Epidermal melanocyte (primary cell): Measurements from ENCODE around the gene NDST1.
A peak's percentile ranks its signal among the peaks of the same experiment; 100 is the strongest.

Source experiments
- DNase-seq: peaks from one replicate; pipeline ENCODE4 v3.0.0; 2011; ENCODE audit warnings: low spot score; ENCODE audit not compliant: insufficient read length

The NDST1 gene

DNA sequence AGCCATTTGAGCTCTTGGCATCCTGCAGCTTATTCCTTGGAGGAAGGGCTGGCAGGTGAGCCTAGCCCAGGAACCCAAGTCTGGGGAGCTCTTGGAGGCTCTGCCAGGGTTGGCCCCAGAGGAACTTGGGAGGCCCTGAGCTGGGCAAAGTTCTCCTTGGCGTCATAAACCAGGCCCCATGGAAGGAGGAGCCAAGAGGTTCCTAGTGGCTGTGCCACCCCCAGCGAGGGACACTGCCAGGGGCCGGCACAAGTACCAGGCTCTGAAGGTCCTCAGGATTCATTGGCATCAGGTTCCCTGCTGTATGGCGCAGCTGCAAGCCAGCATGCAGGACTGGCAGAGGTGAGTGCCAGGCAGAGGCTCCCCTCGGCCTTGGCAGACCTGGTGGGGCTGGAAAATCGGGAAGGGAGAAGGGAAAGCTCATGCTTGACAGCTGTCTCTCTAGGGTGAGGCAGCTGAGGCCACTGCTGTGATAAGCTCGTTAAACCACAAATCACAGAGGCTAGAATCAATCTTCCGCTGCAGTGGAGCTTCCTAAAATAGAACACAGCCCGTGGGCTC lies 77.9 kb downstream of the NDST1 start:
- DNase-seq = no peak

DNA sequence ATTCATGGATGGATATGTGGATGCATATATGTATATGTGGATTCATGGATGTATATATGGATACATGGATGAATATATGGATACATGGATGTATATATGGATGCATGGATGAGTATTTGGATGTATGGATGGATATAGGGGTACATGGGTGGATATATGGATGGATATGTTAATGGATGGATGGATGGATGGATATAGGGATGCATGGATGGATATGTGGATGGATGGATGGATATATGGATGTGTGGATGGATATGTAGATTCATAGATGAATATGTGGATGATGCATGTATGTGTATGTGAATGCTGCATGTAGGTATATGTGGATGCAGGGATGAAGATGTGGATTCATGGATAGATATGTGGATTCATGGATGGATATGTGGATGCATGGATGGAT lies 79.1 kb downstream of the NDST1 start:
- no peak for DNase-seq

DNA sequence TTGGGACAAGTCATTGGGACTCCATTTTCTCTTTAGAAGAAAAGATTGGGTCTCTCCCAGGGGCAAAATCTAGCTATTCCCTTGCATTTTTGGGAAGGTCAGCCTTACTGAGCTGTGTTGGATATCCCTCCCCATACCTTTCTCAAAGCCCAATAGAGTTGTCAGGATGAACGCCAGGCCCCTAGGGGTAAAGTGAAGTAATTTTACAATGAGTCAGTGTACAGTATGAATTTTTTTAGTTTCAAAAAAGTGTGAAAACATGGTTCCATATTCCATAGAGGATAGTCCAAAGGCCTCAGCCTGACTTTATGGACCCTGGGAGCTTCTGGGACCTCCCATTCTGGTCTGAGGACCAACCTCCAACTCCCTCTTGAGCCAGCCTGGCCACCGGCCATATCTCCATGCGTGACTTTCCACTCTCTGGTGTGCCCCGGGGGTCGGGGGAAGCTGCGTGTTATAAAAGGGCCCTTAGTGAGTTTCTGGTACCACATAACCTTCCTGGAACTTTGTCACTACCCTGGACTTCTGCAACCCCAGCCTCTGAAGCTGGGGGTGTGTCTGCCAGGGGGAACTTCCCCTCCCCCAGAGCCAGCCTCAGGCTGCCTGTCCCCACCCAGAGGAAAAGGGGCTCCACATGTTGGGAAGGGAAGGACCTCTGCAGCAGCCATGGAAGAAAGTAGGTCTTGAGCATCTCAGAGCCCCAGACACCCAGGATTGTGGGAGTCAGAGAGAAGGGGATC lies 80.1 kb downstream of the NDST1 start:
- no peak for DNase-seq

DNA sequence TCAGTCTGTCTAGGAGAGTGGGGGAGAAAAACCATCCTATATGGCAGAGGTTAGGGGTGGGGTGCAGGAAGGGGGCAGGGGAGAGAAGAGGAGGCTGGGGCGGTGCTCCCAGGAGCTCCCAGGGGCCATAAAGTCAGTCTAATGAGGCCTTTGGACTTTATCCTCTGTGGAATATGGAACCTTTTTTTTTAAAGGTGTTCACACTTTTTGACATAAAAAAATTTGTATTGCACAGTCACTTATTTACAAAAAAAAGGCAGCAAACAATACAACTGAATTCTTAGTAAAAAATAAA lies 80.6 kb downstream of the NDST1 start:
- no peak for DNase-seq

DNA sequence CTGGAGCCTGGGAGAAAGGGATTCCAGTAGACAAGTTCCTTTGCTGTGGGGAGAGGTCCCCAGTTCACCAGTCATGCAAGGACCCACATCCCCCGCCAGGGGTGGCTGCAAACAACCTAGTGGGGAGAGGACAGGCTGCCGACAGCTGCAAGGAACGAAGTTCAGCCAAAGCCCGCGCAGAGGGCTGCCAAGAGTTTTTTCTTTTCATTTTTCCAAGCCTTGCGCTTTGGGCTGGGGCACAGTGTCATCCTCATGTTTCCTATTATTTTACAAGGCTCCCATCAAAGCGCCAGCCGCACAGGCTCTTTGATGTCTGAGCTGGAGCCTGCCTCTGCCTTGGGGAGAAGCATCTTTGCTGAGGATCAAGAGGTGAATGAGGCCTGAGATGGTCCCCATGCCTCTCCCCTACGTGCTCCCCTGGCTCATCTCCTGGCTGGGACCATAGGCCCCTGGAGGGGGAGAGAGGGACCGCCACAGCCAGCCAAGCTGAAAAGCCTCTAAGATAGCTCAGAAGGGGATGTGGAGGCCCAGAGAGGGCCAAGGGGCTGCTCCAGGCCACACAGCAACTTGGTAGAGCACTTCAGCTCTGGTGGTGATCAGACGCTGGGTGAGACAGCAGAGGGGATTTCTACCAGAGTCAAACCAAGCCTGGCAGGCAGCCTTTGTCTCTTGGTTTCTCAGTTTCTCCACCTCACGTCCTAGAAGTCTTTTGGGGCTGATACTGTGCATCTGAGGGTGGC lies 82.1 kb downstream of the NDST1 start:
- no peak for DNase-seq

DNA sequence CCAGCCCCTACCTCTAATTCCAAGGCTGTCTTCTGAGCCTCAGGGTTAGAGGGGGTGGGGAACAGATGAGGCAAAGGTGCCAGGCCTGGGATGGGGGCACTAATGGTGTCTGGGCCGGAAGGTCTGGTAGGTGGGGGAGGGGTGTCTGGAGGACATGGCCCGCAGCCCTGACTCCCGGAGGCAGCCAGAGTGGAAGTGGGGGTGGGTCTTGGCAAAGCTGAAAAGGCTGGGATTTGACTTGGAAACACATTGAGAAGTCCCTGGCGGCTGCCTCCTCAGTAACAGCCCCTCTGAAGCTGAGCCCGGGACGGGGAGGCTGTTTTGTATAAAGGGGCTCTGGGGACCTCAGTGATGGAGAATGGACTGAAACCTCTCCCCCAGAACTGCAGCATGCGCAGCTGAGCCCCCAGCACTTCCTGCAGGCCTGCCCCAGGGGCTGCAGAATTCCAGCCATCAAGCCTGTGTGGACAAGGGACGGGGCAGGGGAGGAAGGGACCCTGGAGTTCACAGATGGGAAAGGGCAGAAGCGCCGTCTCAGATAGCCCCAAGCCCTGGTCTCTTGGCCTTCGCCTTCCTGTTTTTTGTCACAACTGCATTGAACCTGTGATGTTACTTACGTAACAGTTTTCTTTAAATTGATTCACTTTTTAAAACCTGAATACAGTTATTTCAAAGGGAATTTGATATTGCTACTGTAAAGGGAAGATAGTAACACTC lies 83.2 kb downstream of the NDST1 start:
- DNase-seq = no peak

DNA sequence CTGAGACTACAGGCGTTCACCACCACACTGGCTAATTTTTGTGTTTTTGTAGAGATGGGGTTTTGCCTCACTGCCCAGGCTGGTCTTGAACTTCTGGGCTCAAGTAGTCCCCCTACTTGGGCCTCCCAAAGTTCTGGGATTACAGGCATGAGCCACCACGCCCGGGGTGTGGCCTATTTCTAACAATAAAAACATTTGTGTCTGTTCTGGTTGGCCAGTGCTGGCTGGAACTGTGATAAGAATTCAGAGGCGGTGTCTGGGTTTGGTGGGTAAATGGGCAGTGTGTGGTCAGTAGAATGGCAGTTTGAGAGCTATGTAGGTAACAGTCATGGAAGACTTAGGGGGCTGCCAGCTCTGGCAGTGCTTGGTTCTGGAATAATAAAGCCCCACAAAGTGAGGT lies 85.7 kb downstream of the NDST1 start:
- no peak for DNase-seq

DNA sequence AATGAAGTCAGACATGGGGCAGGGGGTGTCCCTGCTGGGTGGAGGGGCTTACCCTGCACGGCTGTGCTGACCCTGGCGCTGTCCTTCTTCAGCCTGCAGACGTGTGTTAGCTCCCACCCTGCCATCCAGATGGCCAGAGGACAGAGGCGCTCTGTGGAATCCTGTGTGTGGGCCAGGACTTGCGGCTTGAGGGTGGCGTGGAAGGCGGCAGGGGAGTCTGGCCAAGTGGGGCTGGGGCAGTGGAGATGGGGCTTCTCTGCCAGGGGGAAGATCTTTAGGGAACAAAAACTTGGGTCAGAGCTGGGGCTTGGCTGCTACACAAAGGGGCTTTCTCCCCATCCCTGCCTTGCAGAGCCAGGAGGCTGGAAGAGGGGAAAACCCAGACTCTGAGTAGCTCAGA lies 86.1 kb downstream of the NDST1 start:
- DNase-seq = no peak

DNA sequence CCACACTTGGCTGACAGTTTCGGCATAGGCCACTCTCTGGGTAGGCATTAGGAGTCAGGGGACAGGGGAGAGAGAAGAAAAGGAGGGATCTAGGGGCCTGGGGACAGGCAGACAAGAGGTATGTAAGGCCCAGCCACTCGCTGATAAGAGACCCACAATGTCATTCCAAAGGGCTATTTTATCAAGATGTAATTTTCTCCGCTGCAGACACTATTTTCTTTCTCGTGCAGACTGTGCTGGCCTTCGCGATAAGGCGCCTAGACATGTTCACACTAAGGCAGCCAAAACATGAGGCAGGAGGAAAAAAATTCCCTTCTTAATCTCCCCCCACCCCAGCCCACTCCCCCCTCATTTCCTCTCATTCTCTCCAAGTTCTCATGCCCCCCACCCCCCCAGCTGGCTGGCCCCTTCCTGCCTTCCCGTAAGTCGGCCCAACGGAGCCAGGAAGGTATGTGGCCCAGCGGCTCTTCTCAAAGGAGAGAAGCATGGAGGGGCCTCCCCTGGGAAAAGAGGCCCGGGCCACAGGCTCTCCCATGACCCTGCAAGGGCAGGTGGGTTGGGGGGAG lies 87.6 kb downstream of the NDST1 start:
- no peak for DNase-seq

DNA sequence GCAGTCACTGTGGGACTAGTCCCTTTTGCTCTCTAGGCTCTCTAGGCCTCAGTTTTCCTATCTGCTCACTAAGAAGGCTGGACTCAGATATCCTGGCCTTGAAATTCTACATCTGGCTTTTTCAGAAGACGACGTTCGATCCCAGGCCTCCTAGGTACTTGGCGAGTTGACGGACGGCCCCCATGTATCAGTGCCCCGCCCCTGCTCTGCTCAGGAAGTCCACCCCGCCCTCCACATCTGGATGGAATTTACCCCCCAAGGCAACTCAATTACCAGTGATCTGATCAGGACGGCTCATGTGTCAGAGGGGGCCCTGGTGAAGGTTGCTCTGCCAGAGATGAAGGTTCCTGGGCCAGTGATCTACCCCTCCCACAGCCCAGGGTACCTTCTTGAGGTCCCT lies 88.4 kb downstream of the NDST1 start:
- DNase-seq = no peak

DNA sequence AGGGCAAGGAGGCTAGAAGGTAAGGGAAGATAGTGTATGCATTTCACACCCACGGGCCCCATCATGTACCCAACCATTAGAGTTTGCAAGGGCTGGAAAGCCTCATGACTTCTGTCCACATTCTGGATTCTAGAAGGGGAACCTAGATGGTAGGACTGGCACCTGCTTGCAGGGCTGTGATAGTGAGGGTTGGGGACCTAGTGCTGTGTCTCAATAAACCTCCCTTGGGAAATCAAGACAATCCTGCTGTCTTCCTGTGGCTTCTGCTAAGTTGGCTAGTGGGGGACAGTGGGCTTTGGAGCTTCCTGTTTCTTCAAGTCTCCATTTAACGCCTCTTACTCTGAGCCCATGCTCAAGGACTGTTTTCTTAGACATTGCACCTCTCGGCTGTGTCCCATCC lies 88.9 kb downstream of the NDST1 start:
- no peak for DNase-seq

DNA sequence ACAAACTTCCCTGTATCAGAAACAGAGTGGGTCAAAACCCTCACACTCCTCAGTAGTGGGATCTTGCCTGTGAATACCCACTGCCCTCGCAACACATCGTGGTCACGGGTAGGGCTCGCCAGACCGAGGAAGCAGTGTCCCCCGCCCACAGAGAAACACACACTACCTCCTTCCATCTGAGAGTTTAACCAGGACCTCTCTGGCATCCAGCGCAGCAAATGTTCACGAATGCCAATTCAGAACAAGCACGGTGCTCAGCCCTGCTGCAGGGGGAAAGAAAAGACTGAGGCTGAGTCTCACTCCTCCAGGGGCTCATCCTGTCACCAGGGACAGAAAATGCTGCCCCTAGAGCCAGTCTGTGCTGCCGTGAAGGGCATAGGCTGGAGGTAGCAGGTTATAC lies 90.1 kb downstream of the NDST1 start:
- DNase-seq = no peak

DNA sequence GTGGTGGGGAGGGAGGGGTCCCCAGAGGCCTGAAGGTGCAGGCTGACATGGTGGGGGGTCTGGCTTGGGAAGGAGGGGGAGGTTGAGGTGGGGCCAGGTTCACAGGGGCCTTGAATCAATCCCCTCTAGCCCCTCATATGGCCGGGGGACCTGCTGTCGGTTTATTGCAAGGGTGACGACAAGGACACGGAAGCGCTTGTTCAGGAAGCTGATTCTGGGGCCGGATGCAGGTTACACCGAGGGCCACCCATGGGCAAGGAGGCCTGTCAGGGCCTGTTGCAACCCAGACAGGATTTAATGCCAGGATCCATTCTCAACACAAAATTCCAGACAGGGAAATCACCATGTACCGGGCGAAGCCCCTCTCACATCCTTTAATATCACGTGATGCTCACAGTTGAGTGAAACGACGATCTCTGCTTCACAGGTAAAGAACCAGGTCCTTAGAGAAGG lies 90.9 kb downstream of the NDST1 start:
- no peak for DNase-seq

DNA sequence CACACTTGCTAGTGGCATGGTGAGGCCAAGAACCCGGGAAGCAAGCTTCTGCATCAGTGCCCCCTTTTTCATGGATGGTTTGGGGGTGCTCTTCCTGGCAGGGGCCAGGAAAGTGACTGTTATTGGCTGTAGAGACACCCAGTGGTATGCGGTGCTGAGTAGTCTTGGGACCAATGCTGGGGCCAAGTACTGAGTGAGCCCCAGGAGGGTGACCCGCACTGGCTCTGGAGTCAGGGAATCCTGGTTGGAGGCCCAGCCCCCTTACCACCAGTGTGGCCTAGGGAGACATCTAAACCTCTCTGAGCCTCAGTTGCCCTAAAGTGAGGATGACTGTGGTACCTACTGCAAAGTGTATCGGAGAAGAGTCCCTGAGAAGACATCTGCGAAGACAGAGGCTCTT lies 91.3 kb downstream of the NDST1 start:
- DNase-seq = no peak

DNA sequence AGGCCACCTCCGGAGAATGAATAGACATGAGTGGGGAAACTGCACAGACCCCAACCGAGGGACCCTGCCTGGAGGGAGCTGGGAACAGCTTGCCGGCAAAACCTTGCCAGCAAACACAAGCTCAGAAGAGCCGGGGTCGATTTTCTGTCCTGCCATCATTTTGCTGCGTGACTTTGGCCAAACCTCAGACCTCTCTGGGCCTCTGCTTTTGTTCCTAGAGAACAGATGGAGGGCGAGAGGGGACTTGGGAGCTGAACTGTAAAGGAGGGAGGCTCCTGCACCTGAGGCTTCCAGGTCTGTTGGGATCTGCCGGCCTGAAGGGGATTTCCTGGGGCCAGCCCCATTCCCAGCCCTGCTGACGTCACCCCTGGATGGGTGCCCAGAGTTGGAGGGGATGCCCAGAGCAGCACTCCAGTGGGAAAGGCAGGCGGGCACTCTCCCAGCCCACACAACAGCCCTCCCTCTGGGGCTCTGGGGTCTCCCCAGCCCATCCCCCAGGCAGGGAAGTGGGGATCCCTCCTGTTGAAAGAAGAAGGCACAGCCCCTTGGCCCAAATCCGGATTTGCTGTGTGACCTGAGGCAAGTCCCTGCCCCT lies 92.1 kb downstream of the NDST1 start:
- no peak for DNase-seq

DNA sequence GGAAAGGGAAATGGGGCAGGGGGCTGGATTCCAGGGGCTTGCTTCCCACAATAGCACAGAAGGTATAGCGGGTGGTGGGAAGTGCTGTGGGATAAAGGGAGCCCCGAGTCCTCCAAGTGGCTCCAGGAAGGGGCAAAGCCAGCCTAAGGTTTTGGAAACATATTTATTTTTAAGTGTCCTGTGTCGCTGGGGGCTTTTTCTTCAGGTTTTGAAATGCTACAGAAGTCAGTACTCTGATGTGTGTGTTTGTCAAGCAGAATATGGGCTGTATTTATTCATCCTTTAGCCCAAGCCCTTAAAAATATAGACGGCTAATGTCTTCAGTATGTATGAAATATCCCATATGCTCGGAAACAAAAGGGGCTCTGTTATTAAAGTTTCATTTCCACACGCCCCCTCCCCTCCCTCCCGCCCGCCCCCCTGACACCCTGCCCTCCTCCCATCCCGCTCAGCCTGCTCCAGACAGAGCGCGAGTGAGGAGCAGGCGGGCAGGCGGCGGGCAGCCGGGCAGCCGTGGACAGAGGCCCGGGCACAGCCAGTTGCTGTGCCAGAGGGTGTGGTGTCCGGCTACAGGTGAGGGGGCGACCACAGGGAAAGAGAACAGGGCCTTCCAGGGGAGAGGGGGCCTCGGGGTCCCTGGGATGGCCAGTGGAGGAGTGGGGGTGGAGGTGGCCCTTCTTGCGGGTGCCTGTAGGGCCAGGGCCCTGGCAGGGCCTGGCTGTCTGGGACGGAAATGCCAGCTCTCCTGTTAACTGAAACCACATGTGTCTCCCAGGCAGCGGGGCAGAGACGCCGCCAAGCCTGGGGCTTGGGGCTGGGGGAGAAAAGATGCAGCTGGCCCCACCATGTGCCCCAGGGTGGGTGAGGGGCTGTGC lies 92.9 kb downstream of the NDST1 start:
- peak; percentile 74 for DNase-seq

DNA sequence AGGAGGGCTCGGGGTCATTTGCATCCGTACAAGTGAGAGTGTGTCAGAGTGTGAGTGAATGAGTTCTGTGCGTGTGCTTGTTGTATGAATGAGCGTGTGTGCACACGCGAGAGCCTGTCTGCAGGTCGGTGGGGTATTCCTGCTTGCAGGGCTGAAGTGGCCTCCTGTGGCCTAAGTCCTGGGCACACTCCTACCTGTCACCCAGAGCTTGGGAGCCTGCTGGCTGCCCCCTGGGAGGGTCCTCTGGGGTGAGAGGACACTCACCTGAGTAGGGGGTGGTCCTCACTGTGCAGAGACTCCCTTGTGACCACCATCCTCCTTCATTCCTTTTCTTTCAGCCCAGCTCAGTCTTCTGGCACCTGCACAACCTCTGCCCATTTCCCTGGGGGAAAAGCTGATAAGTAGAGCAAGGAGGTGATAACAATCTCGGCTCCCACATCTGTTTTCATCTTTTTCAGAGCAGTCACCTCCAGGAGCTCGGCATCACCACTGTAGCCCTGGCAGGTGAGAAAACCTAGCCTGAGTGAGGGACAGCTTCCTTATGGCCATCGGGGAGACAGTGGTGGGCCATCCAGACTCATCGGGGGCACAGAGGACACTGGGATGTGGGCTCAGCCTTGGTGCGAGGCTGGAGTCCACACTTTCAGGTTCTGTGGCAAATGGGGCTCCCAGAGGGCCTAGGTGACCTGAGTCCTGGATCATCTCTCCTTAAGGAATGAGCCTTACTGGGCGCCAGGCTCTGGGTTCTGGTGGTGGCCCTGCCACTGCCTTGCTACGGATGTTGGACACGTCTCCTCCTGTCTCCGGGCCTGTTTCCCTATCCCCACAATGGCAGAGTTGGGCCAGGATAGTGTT lies 93.8 kb downstream of the NDST1 start:
- no peak for DNase-seq

DNA sequence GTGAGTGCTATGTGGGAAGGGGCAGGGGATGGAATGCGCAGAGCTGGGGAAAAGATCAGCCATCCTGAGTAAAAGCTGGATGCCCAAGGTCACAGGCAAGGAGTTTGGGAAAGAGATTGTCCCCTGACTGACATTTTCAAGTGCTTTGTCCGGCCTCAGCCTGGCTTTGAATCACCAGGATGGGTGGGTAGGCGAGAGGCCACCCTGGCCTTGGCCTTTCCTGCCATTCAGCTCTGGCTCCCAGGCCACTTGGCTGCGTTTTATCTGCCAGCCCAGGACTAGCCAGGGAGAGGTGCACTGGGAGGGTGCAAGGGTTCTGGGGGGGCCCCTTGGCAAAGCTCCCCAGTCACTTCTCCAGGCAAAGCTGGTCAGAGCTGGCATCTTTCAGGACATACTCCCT lies 95.1 kb downstream of the NDST1 start:
- DNase-seq = peak; percentile 7

DNA sequence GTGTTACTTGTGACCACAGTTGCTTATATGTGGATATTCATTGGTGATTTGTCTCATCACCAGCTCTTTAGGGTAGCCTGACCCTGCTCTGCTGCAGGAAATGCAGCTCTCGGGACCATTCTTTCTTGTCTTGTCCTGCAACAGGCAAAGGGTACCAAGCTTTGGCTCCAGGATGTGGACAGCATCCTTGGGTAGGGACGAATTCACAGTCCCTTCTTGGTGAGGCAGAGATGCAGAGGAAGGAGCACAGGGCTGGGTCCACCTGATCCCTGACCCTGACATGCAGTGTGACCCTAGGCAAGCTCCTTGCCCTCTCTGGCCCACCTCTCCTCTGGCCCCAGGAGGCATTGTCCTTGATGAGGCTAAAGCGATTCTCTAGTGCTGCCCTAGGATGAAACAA lies 95.6 kb downstream of the NDST1 start:
- no peak for DNase-seq

DNA sequence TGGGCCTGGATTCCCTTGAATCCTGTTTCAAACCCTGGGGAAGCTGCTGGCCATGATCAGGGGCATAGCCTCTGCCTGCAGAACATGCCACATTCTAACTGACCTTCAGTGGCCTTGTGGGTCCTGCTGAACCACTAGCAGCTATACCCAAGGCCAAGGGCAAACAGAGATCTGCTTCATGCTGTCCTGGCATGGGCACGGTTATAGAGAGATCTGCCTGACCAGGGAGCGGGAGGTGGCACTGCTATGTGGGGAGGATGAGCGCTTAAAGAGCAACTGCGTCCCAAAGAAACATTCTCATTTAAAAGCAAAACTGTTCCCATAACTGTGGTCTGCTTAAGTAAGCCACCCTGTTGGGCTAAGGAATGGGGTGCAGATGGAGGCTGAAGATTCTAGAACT lies 96.1 kb downstream of the NDST1 start:
- peak; percentile 5 for DNase-seq
